Fibroblast of mammary gland (primary cell): ENCODE measurements around the gene CCAR1.
A peak's percentile ranks its signal among the peaks of the same experiment; 100 is the strongest.

Source experiments
- DNase-seq: peaks from one replicate; pipeline ENCODE4 v3.0.0-alpha.2; 2010; ENCODE audit warnings: low read depth
- H3K4me3 ChIP-seq: 2 replicates; pipeline ENCODE4 v1.5.1; 2011; ENCODE audit warnings: low read depth, mild to moderate bottlenecking, low read length, moderate library complexity; ENCODE audit not compliant: control insufficient read depth
- TF ChIP-seq, protein P1 (sequence below): conservative IDR thresholded peaks from 2 replicates; pipeline ENCODE4 v1.5.1; 2011; ENCODE audit warnings: low read depth, low read length, inconsistent platforms; ENCODE audit not compliant: control insufficient read depth, insufficient read depth

CCAR1 gene, protein sequence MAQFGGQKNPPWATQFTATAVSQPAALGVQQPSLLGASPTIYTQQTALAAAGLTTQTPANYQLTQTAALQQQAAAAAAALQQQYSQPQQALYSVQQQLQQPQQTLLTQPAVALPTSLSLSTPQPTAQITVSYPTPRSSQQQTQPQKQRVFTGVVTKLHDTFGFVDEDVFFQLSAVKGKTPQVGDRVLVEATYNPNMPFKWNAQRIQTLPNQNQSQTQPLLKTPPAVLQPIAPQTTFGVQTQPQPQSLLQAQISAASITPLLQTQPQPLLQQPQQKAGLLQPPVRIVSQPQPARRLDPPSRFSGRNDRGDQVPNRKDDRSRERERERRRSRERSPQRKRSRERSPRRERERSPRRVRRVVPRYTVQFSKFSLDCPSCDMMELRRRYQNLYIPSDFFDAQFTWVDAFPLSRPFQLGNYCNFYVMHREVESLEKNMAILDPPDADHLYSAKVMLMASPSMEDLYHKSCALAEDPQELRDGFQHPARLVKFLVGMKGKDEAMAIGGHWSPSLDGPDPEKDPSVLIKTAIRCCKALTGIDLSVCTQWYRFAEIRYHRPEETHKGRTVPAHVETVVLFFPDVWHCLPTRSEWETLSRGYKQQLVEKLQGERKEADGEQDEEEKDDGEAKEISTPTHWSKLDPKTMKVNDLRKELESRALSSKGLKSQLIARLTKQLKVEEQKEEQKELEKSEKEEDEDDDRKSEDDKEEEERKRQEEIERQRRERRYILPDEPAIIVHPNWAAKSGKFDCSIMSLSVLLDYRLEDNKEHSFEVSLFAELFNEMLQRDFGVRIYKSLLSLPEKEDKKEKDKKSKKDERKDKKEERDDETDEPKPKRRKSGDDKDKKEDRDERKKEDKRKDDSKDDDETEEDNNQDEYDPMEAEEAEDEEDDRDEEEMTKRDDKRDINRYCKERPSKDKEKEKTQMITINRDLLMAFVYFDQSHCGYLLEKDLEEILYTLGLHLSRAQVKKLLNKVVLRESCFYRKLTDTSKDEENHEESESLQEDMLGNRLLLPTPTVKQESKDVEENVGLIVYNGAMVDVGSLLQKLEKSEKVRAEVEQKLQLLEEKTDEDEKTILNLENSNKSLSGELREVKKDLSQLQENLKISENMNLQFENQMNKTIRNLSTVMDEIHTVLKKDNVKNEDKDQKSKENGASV

DNA sequence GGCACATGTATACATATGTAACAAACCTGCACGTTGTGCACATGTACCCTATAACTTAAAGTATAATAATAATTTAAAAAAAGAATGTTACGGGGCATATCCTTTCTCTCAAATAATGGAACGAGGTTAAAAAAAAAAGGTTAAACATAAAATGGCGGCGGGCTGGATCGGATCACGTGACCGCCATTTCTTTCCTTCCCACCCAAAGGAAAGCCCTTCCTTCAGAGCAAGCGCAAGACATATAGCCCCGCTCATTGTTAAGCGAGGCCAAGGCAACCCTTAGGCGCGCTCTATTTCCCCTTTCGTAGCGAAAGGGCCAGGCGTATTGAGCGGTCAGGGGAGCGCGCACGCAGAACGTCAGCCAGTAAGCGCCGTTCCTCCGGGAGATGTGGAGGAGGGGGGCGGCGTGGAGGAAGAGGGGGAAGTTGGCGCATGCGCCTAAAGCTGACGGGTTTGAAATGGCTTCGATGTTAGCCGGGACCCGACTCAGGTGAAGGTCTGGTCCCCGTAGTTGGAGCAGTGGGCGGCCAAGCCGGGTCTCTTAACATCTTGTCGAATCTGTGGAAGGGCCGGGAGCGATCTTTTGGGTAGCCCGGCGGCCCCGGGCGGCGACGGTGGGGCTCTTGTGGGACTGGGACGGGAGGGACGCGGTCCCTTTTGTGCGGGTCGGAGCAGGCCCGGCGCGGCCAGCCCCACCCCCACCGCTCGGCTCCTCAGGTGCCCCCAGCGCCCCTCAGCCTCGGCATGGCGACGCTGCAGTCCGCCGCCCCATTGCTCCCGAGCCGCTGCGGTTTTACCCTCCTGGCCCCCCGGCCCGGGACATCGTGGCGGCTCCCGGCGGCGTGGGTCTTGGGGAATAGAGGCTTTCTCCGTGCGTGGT, at the start of gene CCAR1:
CCAR1 (plus strand) TSS at position 447 of the 880 bp plus-strand sequence. CDS start 1,266 bp downstream, outside the sequence.
- peak within 1 kb of the TSS; percentile 85 for H3K4me3 ChIP-seq
- TF ChIP-seq, protein P1, sequence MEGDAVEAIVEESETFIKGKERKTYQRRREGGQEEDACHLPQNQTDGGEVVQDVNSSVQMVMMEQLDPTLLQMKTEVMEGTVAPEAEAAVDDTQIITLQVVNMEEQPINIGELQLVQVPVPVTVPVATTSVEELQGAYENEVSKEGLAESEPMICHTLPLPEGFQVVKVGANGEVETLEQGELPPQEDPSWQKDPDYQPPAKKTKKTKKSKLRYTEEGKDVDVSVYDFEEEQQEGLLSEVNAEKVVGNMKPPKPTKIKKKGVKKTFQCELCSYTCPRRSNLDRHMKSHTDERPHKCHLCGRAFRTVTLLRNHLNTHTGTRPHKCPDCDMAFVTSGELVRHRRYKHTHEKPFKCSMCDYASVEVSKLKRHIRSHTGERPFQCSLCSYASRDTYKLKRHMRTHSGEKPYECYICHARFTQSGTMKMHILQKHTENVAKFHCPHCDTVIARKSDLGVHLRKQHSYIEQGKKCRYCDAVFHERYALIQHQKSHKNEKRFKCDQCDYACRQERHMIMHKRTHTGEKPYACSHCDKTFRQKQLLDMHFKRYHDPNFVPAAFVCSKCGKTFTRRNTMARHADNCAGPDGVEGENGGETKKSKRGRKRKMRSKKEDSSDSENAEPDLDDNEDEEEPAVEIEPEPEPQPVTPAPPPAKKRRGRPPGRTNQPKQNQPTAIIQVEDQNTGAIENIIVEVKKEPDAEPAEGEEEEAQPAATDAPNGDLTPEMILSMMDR, result no peak
- peak; percentile 99 for DNase-seq

DNA sequence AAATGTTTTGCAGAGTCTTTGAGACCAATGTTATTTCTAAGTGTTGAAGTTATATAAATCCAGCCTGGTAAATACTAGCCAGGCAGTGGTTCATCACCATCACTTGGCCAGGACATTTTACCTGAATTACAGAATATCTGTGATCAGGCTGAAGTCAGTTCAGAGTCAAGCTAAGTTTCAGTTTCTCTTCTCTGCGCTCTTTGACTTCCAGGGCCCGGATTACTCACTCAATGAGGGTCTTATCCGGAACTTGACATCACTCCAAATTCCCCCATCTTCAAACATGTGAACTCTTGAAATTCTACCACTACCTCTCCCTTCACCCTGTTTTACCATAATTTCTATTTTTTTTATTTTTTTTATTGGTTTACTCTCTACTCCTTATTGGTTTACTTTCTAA, 36.6 kb upstream of the CCAR1 start:
- no peak for DNase-seq
- TF ChIP-seq, protein P1, result no peak
- H3K4me3 ChIP-seq, result no peak overlapping the region

DNA sequence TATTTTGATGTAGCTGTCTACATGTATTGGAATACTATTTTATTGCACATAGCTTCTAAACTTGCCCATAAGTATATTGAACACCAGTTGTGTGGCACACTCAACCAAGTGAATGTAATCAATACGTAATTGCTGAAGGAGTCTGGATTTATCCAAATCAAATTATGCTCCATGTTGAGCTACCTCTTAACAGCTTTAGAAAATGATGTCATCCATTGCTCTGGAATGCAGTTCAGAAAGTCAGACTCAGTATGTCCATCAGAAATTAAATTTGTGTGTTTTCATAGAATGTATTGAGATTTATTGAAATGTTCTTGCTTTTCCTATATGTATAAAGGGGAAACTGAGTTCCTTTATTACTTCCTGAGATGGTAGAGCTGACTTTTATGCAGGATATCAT, 25.0 kb upstream of the CCAR1 start:
- TF ChIP-seq, protein P1, result no peak
- no peak for DNase-seq
- no peak overlapping the region for H3K4me3 ChIP-seq

DNA sequence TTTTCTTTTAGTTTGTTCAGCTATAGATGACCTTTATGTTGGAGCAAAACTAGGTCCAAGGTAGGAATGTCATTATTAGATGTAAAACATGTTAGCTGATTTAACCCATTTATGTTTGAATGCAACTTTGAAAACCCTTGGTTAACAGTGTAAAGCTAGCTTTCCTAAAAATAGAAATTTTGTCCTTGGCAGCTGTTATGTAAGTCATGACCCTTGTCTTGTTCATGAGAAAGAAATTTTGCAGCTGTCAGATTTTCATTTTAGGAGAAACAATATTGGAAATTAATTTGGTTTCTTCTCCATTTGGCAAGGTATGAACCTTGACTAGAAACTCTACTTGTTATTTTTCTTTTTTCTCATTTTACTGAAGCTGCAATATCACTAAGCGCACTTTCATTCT, 23.9 kb upstream of the CCAR1 start:
- no peak for DNase-seq
- no peak overlapping the region for H3K4me3 ChIP-seq
- TF ChIP-seq, protein P1, result no peak

DNA sequence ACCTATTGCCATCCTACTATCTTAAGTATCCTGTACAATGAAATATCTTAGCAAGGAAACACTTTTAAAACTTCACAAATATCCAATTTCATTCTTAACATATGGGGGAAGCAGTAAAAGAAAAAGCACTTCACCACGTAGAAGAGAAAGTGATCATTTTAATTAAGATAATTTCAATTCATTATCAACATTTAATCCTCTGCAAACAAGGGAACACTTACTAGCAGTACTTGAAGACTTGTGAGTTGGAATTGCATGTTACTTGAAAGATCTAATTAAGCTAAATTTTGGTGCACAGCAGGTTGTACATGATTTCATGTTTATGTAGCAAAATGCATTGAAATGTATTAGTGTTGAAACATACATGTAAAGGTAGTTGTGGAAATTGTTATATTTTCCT, 20.8 kb upstream of the CCAR1 start:
- H3K4me3 ChIP-seq, result no peak overlapping the region
- TF ChIP-seq, protein P1, result no peak
- DNase-seq, result no peak
